ENCODE data around the gene GRM8.

GRM8 gene

GRCh38 chr7:126440542-126440941 is 812.2 kb downstream of the GRM8 start:
- no peak for TF ChIP-seq CTCF (IDR thresholded peaks at IDR 0.05; ENCODE audit: low read depth, low read length)
- no peak for DNase-seq (ENCODE audit: extremely low read depth, low read depth)

GRCh38 chr7:126436213-126436868 is 816.4 kb downstream of the GRM8 start:
- DNase-seq (ENCODE audit: extremely low read depth, low read depth): no peak
- TF ChIP-seq CTCF (IDR thresholded peaks at IDR 0.05; ENCODE audit: low read depth, low read length): no peak

GRCh38 chr7:126426652-126427051 is 826.1 kb downstream of the GRM8 start:
- no peak for TF ChIP-seq CTCF (IDR thresholded peaks at IDR 0.05; ENCODE audit: low read depth, low read length)
- no peak for DNase-seq (ENCODE audit: extremely low read depth, low read depth)

- TF ChIP-seq CTCF (IDR thresholded peaks at IDR 0.05; ENCODE audit: low read depth, low read length): no peak
Observed at GRCh38 chr7:126424985-126425384, 827.8 kb downstream of the GRM8 start.

GRCh38 chr7:126419047-126419446 is 833.7 kb downstream of the GRM8 start:
- DNase-seq (ENCODE audit: extremely low read depth, low read depth): no peak
- no peak for TF ChIP-seq CTCF (IDR thresholded peaks at IDR 0.05; ENCODE audit: low read depth, low read length)

More at GRCh38 chr7:126424985-126425384, 827.8 kb downstream of the GRM8 start:
- DNase-seq (ENCODE audit: extremely low read depth, low read depth): no peak

- no peak for DNase-seq (ENCODE audit: extremely low read depth, low read depth)
- TF ChIP-seq CTCF (IDR thresholded peaks at IDR 0.05; ENCODE audit: low read depth, low read length): no peak
Observed at GRCh38 chr7:126411821-126412383, 840.8 kb downstream of the GRM8 start.

- TF ChIP-seq CTCF (IDR thresholded peaks at IDR 0.05; ENCODE audit: low read depth, low read length): no peak
- no peak for DNase-seq (ENCODE audit: extremely low read depth, low read depth)
Observed at GRCh38 chr7:126411032-126411820, 841.5 kb downstream of the GRM8 start.
